NCI-H187 (cell line): ENCODE results near the gene CNBP.
"Not testable (repeated sequence)": the region's sequence is repeated elsewhere in the genome, so short reads cannot be mapped to it uniquely, and the experiment has no call there.

ENCODE experiments used
- DNase-seq, 2 experiments: peaks; one replicate each; lab custom pipeline; 2025; lab: John Stamatoyannopoulos, UW

CNBP gene

DNA sequence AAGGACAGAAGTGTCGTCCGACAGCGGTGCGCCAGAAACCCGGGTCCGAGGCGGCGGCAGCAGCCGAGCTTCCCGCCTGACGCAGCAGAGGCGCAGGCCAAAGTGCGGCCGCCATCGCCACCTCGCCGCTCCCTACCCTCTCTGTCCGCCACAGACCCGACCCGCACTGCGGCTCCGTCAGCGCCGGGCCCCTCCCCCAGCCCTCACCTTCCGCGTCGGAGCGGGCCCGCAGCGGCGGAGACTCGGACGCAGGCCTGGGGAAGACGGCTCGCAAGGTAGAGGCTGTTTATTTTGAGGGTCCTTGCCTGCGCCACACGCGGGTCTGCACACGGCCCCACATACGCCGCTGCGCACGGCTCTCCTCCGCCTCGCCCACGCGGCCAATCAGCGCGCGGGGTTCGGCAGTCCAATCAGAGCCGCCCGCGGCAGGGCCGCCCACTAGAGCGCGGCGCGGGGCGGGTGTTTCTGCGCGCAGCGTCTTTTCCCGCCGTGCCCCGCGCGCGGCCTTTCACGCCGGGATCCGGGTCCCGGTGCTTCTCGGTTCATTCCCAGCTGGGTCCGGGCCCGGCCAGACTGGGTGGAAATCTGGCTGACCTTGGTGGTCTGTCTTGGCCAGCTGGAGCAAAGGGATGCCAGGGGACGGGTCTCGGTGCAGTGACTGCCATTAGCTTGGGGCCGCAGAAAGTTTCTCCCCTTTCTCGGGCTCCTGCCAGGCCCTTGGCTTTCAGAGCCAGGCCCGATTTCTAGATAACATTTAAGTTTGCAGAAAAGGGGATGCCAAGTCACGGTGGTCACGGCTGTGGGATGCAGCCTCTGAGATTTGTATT is at the start of gene CNBP:
TSS of gene CNBP (minus strand) at position 328 of the 827 bp plus-strand sequence. CDS start 12,139 bp downstream, outside the sequence.
- peak; percentile 81 to 82 for DNase-seq

DNA sequence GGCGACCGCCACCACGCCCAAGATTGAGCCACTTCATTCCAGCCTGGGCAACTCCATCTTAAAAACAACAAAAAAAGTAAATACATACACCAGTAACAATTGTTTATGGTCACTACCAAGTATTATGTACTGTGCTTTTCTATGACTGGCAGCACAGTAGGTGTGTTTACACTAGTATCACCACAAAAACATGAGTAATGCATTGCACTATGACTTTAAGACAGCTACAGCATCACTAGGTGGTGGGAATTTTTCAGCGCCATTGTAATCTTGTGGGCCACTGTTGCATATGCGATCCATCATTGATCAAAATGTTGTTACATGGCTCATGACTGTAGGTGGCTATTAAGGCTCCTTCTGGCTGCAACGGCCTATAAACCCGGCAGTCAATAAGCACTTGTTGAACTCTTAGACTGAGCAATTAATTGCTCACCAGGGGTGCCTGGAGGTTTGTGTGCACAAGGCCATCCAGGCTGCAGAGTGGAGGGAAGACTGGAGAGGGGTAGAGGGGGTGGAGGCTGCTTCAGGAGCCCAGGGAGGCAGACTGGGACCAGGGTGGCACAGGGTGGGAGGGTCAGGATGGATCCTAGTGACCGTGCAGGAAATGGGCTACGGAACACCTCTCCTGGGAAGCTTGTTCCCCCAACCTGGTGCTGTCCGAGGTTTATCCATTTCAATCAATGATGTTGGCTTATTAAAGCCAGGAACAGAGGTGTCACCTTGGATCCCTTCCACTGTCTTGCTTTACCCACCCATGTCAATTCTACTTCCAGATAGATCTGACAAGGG is 47.8 kb upstream of the CNBP start:
- DNase-seq = no peak

DNA sequence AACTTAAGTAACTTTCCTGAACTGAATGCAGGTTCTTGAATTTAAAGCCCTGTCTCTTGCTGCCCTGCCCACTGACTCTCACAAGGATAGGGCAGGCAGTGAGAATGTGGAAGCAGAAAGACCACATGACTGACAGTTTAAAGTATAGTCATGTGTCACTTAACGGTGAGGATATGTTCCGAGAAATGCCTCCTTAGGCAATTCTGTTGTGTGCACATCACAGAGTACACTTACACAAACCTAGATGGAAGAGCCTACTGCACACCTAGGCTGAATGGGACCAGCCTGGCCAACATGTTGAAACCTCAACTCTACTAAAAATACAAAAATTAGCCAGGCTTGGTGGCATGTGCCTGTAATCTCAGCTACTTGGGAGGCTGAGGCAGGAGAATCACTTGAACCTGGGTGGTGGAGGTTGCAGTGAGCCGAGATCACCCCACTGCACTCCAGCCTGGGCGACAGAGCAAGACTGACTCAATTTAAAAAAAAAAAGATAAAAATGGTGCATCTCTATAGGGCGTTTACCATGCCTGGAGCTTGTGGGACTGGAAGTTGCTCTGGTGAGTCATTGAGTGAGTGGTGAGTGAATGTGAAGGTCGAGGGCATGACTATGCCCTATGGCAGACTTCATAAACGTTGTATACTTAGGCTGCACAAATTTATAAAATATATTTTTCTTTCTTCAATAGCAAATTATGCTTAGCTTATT is 46.8 kb upstream of the CNBP start:
- DNase-seq = no peak

DNA sequence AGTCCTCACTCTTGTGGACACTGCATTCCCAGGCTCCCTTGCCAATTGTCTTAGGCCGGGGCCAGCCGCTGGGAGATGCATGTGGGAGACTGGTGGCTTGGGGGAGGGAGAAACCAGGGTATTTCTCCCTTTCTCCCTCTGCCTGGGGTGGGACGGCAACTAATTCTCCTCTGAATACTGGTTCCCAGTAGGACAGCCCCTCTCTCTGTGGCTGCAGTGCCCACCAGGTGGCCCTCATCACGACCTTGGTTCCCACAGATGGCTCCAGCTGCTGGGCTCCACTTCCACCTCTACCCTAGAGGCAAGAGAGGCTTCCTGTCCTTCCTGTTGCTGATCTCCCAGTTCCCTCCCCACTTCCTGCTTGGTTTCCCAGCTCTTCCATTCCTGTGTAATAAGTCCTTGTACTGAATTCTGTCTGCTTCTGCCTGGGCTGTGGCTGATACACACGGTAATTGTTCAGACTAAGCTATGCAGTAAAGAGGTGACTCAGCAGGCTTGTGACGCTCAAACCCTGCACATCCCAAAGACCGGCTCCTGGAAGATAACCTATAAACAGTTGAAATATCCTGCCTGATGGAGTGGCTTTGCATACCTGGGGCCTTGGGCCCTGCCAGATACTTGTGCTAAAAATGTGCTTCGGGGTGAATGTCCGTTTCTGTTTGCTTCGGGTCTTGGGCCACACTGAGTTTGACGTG is 45.3 kb upstream of the CNBP start:
- DNase-seq = no peak

- no peak for DNase-seq
Observed at GRCh38 chr3:129226374-129226773, 42.7 kb upstream of the CNBP start.

GRCh38 chr3:129224984-129225393 is 41.3 kb upstream of the CNBP start:
- no peak for DNase-seq

- DNase-seq = not testable (repeated sequence)
Observed at GRCh38 chr3:129224387-129224786, 40.7 kb upstream of the CNBP start.

DNA sequence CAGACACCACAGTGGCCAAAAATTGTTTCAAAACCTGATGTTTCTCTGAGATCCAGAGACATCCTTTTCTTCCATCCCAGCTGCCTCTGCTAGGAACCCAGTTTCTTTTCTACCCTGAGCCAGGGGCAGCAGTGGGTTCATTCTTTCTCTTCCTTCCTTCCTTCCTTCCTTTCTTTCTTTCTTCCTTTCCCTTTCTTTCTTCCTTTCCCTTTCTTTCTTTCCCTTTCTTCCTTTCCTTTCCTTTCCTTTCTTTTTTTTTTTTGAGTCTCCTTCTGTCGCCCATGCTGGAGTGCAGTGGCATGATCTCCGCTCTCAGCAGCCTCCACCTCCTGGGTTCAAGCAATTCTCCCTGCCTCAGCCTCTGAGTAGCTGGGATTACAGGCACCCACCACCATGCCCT is 35.0 kb upstream of the CNBP start:
- no peak for DNase-seq

DNA sequence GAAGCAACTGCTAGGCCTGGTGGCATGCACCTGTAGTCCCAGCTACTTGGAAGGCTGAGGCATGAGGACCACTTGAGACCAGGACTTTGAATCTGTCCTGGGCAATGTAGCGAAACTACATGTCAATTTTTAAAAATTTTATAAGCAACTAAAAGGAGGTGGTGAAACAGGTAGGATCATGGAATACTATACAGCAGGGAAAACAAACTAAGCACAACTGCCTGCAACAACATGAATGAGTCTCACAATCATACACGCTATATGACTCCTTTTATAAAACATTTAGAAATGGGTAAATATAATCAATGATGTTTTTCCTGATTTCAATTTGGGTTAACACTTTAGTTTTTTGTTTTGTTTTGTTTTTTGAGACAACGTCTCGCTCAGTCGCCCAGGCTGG is 29.5 kb upstream of the CNBP start:
- no peak for DNase-seq

GRCh38 chr3:129211772-129212171 is 28.1 kb upstream of the CNBP start:
- peak in 1 of 2 experiments; percentile 14 for DNase-seq

DNA sequence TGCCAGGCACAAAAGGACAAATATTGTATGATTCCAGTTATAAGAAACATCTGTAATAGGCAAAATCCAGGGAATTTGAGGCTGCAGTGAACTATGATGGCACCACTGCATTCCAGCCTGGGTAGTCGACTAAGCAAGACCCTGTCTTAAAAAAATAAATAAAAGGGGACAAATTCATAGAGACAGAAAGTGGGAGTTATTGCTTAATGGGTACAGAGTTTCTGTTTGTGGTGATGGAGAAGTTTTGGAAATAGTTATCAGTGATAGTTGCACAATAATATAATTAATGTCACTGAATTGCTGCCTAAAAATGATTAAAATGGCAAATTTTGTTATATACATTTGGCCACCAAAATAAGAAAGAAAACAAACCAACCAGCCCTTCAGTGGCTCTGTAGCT is 27.6 kb upstream of the CNBP start:
- no peak for DNase-seq

GRCh38 chr3:129207479-129207878 is 23.8 kb upstream of the CNBP start:
- DNase-seq = no peak

GRCh38 chr3:129205109-129205832 is 21.6 kb upstream of the CNBP start:
- no peak for DNase-seq

GRCh38 chr3:129204473-129204872 is 20.8 kb upstream of the CNBP start:
- DNase-seq = no peak

DNA sequence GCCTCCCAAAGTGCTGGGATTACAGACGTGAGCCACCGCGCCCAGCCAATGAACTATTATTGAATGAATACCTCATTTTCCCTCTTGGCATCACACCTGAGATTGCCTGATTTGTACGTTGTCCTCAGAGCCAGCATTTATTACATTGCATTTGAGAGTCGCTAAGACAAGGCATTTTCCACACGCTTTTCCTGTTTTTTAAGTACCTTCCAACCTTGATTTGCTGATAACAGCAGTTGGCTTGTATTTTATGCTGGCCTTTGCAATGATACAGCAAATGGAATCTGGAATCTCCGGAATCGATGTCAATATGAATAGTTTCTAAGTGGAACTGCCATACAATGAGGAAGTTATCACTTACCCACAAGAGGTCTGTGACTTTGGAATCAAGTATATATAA is 15.7 kb upstream of the CNBP start:
- no peak for DNase-seq

GRCh38 chr3:129197321-129197720 is 13.6 kb upstream of the CNBP start:
- no peak for DNase-seq

DNA sequence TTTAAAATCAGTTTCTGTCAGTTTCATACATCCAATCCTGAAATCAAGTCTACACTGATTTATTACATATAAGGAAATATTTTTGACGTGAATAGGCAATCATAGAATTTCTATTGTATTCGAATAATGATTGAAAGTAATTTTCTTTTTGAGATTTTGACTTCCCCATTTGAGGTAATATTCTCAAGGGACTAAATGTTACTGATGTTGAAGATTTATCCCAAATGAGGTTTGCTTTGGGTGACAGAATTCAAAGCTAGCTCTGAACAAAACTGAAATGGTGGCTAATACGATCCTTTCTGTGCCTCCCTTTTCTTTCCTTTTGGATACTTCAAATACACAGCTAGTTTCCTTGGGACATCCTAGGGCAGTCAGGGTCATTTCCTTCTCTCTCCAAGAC is 12.9 kb upstream of the CNBP start:
- no peak for DNase-seq

GRCh38 chr3:129195731-129196256 is 12.1 kb upstream of the CNBP start:
- no peak for DNase-seq

DNA sequence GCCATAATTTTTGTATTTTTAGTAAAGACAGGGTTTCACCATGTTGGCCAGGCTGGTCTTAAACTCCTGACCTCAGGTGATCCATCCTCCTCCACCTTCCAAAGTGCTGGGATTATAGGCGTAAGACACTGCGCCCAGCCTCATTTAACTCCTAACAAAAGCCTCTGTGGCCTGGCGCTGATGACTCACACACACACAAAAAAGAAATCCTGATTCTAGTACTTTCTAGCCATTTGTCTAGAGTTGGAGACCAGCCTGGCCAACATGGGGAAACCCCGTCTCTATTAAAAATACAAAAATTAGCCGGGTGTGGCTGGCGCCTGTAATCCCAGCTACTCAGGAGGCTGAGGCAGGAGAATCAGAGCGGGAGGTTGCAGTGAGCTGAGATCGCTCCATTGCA is 6.1 kb upstream of the CNBP start:
- not testable (repeated sequence) for DNase-seq

DNA sequence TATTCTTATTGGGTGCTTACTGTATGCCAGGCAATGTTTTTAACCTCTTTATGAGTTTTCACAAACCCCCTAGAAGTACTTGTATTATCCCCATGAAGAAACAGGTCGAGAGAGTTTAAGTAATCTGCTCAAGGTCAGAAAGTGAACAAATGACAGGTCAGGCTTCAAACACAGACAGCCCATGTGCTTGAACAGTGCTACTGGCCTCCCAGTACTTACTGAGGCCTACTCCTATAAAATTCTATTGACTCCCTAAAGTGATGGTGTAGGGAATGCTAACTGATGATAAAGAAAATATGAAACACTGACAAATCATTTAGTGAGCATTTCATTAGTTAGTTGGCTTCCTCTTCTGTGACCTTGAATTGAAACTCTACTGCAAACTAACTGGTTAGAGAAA is 4.2 kb upstream of the CNBP start:
- no peak for DNase-seq

- DNase-seq = no peak
Observed at GRCh38 chr3:129185783-129186182, 2.1 kb upstream of the CNBP start.
